NCI-H1436 (cell line): ENCODE results near the gene XPO4.
"Not testable (repeated sequence)": the region's sequence is repeated elsewhere in the genome, so short reads cannot be mapped to it uniquely, and the experiment has no call there.

Experiments
- DNase-seq: peaks from one replicate; lab custom pipeline; 2025; lab: John Stamatoyannopoulos, UW

Gene XPO4

DNA sequence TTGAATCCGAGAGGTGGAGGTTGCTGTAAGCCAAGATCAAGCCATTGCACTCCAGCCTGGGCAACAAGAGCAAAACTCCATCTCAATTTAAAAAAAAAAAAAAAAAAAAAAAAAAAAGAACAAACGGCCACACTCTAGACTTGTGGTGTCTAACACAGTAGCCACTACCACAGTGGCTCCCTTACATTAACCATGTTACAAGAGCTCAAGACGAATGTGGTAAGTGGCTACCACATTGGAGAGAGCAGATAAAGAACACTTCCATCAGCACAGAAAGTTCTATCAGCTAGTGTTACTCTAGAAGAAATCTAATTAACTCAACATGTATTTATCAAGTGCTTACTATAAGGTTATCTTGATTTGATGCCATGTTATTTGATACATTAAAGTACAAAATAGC lies 11.5 kb downstream of the XPO4 start:
- DNase-seq = no peak

DNA sequence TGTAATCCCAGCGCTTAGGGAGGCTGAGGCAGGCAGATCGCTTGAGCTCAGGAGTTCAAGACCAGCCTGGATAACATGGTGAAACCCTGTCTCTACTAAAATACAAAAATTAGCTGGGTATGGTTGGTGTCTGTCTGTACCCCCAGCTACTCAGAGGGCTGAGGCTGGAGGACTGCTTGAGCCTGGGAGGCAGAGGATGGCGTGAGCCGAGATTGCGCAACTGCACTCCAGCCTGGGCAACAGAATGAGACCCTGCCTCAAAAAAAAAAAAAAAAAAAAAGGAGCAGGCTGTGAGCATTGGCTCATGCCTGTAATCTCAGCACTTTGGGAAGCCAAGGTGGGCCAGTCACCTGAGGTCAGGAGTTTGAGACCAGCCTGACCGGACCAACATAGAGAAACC lies 12.0 kb downstream of the XPO4 start:
- DNase-seq = not testable (repeated sequence)

DNA sequence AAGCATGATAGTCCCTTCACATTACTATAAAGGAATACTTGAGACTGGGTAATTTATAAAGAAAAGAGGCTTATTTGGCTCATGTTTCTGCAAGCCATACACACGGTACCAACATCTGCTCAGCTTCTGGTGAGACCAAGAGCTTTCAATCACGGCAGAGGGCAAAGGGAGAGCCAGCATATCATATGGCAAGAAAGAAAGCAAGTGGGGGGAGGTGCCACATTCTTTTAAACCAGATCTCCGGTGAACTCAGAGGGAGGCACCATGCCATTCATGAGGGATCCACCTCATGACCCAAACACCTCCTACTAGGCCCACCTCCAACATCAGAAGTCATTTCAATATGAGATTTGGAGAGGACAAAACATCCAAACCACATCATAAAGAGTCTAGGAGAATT lies 20.3 kb downstream of the XPO4 start:
- DNase-seq = no peak

DNA sequence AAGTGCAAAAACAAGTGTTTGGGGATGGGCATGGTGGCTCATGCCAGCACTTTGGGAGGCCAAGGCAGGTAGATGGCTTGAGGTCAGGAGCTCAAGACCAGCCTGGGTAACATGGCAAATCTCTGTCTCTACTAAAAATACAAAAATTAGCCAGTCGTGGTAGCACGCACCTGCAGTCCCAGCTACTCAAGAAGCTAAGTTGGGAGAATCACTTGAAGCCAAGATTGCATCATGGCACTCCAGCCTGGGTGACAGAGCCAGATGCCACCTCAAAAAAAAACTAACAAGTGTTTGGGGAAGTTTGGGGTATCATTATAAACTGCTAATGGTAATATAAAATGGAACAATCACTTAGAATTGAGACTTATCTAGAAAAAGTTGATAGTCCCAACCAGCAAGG lies 24.6 kb downstream of the XPO4 start:
- no peak for DNase-seq

DNA sequence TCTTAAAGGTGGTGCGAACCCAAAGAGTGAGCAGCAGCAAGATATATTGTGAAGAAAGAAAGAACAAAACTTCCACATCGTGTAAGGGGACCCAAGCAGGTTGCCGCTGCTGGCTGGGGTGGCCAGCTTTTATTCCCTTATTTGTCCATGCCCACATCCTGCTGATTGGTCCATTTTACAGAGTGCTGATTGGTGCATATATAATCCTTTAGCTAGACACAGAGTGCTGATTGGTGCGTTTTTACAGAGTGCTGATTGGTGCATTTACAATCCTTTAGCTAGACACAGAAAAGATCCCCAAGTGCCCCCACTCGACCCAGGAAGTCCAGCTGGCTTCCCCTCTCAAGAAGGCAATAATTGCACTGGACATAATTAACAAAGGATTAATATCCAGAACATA lies 25.7 kb downstream of the XPO4 start:
- not testable (repeated sequence) for DNase-seq

DNA sequence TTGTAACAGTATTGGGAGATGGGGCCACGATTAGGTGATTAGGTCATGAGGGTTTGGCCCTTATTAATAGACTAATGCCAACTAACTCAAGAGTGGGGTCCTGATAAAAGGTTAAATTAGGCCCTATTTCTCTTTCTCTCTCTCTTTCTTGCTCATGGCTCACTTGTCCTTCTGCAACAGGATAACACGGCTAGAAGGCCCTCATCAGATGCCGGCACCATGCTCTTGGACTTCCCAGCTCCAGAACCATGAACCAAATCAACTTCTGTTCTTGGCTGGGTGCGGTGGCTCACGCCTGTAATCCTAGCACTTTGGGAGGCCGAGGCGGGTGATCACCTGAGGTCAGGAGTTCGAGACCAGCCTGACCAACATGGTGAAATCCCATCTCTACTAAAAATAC lies 28.1 kb downstream of the XPO4 start:
- not testable (repeated sequence) for DNase-seq

DNA sequence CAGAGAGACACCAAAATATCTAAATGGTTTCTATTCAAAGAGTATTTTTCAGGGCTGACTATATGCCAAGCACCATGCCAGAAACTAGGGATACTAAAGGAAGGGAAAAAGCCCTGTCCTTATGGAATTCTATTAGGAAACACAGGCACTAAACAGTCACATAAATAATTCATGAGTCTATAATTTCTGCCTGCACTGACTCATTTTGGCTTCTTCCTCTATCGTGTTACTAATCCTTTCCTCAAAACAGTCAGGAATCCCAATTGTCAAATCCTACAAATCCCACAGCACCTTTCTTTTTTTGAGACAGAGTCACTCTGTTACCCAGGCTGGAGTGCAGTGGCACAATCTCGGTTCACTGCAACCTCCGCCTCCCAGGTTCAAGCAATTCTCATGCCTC lies 29.2 kb downstream of the XPO4 start:
- DNase-seq = no peak

DNA sequence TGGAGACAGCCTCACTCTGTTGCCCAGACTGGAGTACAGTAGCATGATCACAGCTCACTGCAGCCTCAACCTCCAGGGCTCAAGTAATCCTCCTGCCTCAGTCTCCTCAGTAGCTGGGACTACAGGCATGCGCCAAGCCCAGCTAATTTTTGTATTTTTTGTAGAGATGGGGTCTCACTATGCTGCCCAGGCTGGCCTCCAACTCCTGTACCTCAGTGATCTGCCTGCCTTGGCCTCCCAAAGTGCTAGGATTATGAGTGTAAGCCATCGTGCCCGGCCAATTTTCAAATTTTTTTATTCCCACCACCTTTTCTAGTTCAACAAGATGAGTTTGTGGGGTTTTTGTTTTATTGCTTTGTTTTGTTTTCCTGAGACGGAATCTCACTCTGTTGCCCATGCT lies 31.7 kb downstream of the XPO4 start:
- DNase-seq = no peak

DNA sequence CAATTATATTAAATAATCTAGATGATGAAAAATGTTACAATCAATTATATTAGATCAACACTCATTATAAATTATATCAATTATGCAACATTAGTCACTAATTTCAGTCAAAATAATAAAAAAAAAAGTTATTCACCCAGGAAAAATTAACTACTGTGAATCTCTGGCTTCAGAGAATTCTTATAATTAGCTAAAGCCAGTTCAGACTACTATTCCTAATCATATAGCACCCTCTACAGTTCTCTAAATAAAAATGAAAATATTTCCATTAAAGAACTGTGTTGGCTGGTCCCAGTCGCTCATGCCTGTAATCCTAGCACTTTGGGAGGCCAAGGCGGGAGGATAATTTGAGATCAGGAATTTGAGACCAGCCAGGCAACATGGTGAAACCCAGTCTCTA lies 33.0 kb downstream of the XPO4 start:
- DNase-seq = no peak

DNA sequence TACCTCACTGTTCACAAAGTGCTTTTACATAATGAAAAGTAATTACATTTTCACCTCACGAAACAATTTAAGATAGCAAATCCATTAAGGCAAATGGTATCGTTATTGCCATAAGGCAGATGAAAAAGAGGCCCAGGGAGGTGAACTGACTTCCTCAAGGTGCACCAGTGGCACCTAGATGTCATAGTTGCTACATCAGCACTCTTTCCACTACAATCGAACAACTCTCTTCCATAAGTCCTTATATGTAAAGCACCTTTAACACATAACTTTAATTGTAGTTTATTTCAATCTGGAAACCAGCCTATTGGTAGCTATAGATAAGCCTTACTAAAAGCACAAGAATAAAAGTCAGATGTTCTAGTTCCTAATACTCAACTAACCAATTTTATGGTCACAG lies 35.1 kb downstream of the XPO4 start:
- no peak for DNase-seq

DNA sequence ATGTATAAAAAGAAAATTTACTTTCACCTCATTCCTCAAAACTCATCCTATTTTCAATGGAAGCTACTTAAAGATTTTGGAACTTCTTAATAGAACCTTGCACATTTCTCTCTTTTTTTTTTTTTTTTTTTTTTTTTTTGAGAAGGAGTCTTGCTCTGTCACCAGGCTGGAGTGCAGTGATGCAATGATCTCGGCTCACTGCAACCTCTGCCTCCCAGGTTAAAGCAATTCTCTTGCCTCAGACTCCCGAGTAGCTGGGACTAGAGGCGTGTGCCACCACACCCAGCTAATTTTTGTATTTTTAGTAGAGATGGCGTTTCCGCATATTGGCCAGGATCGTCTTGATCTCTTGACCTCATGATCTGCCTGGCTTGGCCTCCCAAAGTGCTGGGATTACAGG lies 40.9 kb downstream of the XPO4 start:
- not testable (repeated sequence) for DNase-seq

DNA sequence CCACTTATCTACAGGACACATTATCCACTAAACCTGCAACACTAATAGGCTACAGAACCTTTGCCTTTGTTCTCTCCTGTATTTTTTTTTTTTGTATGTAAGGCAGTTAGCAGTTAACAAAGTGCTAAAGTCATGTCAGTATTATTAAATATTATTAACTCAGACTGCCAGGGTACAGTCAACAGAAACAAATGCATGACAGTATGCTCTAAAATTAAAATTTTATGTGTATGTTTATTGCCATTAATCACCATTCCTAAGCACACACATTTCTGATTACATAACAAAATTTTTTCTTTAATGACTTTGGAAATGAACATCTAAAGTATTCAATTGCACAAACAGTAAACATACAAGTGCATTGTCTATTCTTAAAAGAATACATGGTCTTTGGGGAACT lies 41.7 kb downstream of the XPO4 start:
- DNase-seq = no peak

DNA sequence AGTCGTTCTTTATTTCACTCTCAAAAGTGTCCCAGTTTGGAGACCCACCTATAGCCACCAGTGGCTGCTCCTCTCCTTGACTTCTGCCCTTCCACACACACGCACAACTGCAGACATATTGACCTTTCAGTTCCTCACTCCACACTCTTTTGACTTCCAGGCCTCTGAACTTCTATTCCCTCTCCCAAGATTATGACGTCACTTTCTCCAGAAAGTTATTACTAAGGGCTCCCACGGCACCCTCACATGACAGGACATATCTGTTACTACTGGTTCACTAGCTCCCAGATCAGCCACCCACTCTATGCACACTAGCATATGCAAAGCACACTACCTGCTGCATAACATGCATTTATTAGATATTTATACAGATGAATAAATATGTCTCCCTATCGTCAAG lies 45.9 kb downstream of the XPO4 start:
- no peak for DNase-seq

DNA sequence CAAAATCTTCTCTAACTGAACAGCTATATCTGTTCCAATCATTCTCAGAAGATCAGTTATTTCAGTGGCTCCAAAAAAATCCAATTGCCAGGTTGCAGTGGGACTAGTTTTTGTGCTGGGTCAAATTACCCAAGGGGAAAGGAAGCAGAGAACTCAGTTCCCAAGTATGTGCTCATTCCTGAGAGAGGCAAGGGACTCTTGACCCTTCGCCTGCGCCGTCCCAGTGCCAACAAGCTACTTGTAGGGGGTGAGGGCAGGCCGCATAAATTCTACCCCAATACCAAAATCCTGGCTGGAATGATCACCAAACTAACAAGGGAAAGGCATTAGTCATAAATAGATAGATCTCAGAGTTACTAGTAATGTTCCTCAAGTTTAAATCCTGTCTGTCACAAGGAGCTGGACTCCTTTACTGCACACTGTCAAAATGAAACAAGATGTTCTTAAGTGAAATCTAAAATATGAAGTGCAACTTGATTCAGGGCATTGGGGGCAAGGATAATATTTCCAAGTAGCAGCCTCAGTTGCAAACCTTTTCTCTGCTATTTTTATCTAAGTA lies 50.6 kb downstream of the XPO4 start:
- DNase-seq = no peak

DNA sequence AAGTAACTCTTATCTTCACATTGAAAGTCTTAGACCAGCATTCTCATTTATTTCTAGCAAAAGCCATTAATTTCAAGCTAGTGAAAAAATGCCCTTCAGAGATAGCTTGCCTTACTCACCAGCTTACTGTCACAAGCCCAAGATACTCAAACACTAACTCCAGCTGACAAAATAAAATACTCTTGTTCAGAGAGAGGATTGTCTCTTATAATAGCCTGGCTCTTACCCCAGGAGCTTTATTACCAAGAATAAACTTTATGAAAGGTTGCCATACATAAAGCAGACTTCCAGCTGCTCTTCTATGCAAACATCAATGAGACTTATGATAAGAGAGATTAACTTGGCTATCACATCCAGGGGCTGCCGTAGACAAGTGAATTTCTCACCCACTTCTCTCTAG lies 53.6 kb downstream of the XPO4 start:
- DNase-seq = no peak

DNA sequence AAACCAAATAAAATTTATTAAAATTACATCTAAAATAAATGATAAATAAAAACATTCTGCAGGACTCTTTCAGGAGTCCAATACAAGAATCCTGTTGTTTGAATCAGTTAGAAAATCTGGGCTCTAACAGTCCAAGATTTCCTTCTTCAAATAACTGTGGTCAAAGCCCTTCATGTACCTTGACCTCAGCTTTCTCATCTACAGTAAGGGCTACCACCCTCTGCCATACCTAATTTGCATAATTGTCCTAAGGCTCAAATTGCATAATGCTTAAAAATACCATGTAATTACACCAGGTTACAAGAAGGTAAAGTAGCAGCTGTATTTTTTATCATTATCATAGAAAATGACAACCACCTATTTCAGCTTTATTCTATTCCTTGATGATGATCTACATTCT lies 54.3 kb downstream of the XPO4 start:
- no peak for DNase-seq

DNA sequence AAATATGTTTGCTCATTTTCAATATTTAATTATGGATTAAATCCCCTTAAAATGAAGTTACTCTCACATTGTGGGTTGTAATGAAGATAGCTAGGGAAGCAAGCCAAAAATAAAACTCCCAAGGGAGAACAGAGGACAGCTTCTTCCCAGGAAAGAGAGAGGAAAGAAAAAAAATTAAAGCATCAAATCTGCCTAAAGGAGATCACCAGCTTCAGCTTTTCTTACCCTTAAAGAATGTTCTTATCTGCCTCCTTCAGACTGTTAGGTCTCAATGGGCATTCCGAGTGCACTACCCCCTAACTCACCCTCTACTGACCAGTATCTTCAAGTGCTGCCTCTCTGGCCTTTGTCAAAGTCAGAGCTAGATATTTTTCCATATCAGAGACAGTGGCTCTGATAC lies 55.2 kb downstream of the XPO4 start:
- DNase-seq = no peak

DNA sequence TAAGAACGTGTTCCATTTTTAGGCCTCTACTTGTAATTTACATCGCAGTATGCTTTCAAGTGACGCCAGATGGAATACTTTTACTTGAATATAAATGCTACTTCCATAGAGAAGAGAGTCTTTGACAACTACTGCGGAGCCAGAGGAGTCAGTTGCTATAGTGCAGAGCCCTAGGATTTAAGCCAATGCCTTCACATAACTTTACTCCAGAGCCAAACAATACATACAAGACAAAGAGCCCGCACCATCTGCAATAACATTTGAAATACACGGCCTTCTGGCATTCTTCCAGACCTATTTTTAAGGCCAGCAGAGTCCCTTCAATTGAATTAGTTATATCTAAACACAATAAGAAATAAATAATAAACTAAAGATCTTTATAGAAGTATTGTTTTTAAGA lies 59.4 kb downstream of the XPO4 start:
- no peak for DNase-seq

DNA sequence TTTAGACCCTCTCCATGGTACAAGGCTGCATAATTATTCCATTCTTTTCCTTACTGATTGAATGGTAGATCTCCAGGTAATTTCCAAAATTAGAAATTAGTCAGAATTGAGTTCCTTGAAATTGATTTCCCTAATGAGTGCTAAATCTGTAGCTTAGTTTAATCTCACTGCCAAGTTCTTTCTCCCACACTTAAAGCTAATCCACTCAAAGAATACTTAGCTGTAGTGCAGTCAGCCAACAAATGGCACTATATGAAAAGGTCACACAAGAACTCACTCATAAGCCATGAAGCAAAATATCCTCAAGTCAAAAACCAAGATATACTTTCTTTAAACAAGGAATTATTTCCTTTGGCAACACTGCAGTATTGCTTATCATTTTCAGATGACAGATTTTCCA lies 62.0 kb downstream of the XPO4 start:
- no peak for DNase-seq

DNA sequence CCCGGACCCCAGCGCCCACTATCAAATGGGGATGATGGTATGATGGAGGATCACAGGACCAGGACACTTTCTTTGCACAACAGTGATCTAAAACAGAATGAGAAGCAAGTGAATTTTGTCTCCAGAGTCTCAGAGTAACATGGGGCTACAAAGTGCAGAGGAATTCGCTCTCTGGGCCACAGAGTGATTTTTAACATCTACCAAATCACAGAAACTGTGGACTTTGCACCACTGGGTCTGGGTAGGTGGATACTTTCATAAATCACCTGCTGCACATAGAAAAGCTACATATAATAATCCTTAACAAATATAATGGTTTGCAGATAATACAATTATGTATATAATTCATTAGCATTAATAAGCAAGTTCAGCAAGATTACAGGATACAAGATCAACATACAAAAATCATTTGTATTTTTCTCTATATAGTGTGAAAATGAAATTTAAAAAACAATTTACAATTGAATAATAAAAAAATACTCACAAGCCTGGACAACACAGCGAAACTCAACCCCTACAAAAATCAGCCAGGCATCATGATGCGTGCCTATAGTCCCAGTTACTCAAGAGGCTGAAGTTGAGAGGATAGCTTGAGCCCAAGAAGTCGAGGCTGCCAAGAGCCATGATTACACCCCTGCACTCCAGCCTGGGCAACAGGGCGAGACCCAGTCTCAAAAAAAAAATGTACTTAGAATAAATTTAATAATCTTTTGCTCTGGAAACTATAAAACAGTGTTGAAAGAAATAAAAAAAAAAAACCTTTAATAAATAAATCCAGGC lies 68.5 kb downstream of the XPO4 start:
- DNase-seq = no peak

DNA sequence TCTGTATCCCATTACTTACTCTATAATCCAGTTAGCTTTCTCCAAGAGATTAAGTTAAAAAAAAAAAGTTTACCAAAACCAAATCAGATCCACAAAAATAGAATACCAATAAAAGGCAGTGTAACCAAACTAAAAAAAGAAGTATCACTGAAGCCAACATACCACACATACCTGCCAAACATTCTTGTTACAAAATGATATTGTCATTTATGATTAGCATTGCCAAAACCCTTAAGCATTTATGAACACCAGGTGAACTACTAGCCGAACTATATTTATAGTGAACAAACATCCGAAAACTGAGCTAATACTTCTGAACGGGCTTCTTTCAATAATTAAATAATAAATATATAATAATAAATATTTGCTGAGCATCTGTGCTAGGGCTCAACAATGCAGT lies 69.7 kb downstream of the XPO4 start:
- DNase-seq = no peak

DNA sequence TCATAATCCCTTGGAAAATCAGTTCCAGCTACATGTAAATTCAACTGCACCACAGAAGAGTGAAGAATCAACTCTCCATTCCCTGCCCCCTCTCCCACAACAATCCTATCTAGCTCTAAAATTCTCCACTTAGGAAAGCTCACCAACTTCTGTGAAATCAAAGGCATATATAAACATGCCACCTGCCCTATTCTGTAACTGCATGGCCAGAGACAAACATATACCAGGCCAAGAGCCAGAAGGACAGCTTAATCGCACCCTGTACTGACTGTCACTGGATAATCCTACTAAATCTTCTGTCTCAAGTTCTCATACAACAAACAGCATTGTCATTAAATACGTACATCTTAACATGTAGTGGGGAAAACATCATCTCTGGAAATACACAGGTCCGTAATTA lies 70.6 kb downstream of the XPO4 start:
- DNase-seq = no peak

DNA sequence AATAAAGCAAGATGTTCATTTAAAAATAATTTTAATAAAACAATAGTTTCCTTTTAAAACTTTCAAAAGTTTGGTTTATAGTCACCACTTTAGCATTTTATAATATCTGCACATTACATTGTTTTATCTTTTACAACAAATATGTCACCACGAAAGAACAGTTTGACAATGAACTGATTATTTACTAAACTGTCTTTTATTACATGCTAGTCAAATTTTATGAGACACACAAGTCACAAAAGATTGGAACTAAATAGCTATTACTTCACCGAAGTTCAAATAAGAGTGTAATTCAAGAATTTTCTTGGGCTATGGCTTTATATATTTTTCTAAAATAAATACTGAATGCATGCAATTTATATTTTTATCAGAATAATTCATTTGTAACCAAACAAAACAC lies 71.3 kb downstream of the XPO4 start:
- DNase-seq = no peak
